Stimulated activated CD8-positive, alpha-beta memory T cell treated with anti-CD3 and anti-CD28 coated beads, Interleukin-2, amount 100 ng/mL, for 48 hours (primary cell): ENCODE data around the gene OR5B12.
"Not testable (repeated sequence)": the region's sequence is repeated elsewhere in the genome, so short reads cannot be mapped to it uniquely, and the experiment has no call there.

ENCODE experiments used
- DNase-seq, 2 donors: peaks; one replicate each; pipeline ENCODE4 v3.0.0-alpha.2; 2020; ENCODE audit warnings: low read depth in 2 of 2

OR5B12 gene

GRCh38 chr11:58442136-58442535 is at the start of gene OR5B12:
Gene OR5B12 (minus strand): TSS chr11:58442236. CDS start chr11:58440151, 2,085 bp downstream.
- DNase-seq: no peak

- no peak for DNase-seq
Measured at GRCh38 chr11:58490827-58491226, 48.8 kb upstream of the OR5B12 start.

- DNase-seq: no peak
Measured at GRCh38 chr11:58487170-58487569, 45.1 kb upstream of the OR5B12 start.

GRCh38 chr11:58485961-58486360 is 43.9 kb upstream of the OR5B12 start:
- DNase-seq: no peak

GRCh38 chr11:58471892-58472291 is 29.9 kb upstream of the OR5B12 start:
- DNase-seq: no peak

GRCh38 chr11:58466293-58466692 is 24.3 kb upstream of the OR5B12 start:
- DNase-seq: no peak

- DNase-seq: no peak
Measured at GRCh38 chr11:58465690-58466089, 23.7 kb upstream of the OR5B12 start.

GRCh38 chr11:58451585-58451984 is 9.5 kb upstream of the OR5B12 start:
- DNase-seq: no peak

- DNase-seq: no peak
Measured at GRCh38 chr11:58446294-58446693, 4.3 kb upstream of the OR5B12 start.

GRCh38 chr11:58444300-58444699 is 2.3 kb upstream of the OR5B12 start:
- DNase-seq: no peak

- no peak for DNase-seq
Measured at GRCh38 chr11:58438486-58438885, 3.5 kb downstream of the OR5B12 start.

- no peak for DNase-seq
Measured at GRCh38 chr11:58434217-58434616, 7.8 kb downstream of the OR5B12 start.

- no peak for DNase-seq
Measured at GRCh38 chr11:58433638-58434203, 8.3 kb downstream of the OR5B12 start.

- DNase-seq: no peak
Measured at GRCh38 chr11:58429273-58429672, 12.8 kb downstream of the OR5B12 start.

GRCh38 chr11:58428021-58428420 is 14.0 kb downstream of the OR5B12 start, which contains the start of gene OR5B2:
Gene OR5B2 (minus strand): TSS chr11:58428121. CDS start chr11:58423261, 4,860 bp downstream.
- no peak for DNase-seq

GRCh38 chr11:58406774-58407173 is 35.3 kb downstream of the OR5B12 start, which contains the start of gene OR5B3:
Gene OR5B3 (minus strand): TSS chr11:58406874. CDS start chr11:58403409, 3,465 bp downstream.
- DNase-seq: no peak

- not testable (repeated sequence) for DNase-seq
Measured at GRCh38 chr11:58399622-58400021, 42.4 kb downstream of the OR5B12 start.

- DNase-seq: no peak
Measured at GRCh38 chr11:58395581-58395980, 46.5 kb downstream of the OR5B12 start.

- DNase-seq: no peak
Measured at GRCh38 chr11:58394195-58394594, 47.8 kb downstream of the OR5B12 start.

- DNase-seq: no peak
Measured at GRCh38 chr11:58392746-58393145, 49.3 kb downstream of the OR5B12 start.

- no peak for DNase-seq
Measured at GRCh38 chr11:58391879-58392278, 50.2 kb downstream of the OR5B12 start.

- DNase-seq: no peak
Measured at GRCh38 chr11:58390551-58391063, 51.4 kb downstream of the OR5B12 start.
